H1 (cell line): ENCODE measurements around the gene DCP1A.

Experiments
- POLR2A ChIP-seq, 2 experiments: IDR thresholded peaks; 1 replicate in 1 of 2; 2 replicates in 1 of 2; pipeline ENCODE4 v1.6.1; 2011; ENCODE audit warnings: low read depth in 2 of 2, low read length in 2 of 2, mild to moderate bottlenecking in 2 of 2; ENCODE audit errors: control extremely low read depth in 1 of 2
- TF ChIP-seq, protein P1 (sequence below), 3 experiments: IDR thresholded peaks; 1 replicate in 2 of 3; 2 replicates in 1 of 3; pipeline versions ENCODE4 v1.5.1 to v1.6.1; 2011; ENCODE audit warnings: low read length in 3 of 3, mild to moderate bottlenecking in 3 of 3, inconsistent platforms in 2 of 3, low read depth in 1 of 3, moderate library complexity in 1 of 3; ENCODE audit not compliant: insufficient read depth in 1 of 3; ENCODE audit errors: control extremely low read depth in 1 of 3

DNA sequence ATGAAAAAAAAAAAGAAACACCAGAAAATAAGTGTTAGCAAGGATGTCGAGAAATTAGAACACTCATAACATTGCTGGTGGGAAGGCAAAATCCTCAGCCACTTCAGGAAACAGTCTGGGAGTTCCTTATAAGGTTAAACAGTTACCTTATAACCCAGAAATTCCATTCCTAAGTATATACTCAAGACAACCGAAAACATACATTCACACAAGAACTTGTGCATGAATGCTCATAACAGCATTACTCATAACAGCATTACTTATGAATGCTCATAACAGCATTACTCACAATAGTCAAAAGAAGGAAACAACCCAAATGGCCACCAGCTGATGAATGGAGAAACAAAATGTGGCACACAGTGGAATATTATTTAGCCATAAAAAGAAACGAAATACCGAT, 34.8 kb upstream of the DCP1A start:
- TF ChIP-seq, protein P1, sequence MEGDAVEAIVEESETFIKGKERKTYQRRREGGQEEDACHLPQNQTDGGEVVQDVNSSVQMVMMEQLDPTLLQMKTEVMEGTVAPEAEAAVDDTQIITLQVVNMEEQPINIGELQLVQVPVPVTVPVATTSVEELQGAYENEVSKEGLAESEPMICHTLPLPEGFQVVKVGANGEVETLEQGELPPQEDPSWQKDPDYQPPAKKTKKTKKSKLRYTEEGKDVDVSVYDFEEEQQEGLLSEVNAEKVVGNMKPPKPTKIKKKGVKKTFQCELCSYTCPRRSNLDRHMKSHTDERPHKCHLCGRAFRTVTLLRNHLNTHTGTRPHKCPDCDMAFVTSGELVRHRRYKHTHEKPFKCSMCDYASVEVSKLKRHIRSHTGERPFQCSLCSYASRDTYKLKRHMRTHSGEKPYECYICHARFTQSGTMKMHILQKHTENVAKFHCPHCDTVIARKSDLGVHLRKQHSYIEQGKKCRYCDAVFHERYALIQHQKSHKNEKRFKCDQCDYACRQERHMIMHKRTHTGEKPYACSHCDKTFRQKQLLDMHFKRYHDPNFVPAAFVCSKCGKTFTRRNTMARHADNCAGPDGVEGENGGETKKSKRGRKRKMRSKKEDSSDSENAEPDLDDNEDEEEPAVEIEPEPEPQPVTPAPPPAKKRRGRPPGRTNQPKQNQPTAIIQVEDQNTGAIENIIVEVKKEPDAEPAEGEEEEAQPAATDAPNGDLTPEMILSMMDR (IDR thresholded peaks at IDR 0.05; ENCODE audit: control extremely low read depth in 1 of 3, insufficient read depth in 1 of 3, low read depth in 1 of 3, low read length in 3 of 3), result no peak
- TF ChIP-seq POLR2A (IDR thresholded peaks at IDR 0.05; ENCODE audit: control extremely low read depth in 1 of 2, low read depth in 2 of 2, low read length in 2 of 2), result no peak
